ENCODE results near the gene PHKB. TPM values are rescaled to one million over a fixed set of nuclear protein-coding genes. Genes with fewer than 3 reads are reported as not detected.

Gene PHKB
- polyA plus RNA-seq, 3 donors, result 49.8 to 53.1 (median 50.8) TPM

DNA sequence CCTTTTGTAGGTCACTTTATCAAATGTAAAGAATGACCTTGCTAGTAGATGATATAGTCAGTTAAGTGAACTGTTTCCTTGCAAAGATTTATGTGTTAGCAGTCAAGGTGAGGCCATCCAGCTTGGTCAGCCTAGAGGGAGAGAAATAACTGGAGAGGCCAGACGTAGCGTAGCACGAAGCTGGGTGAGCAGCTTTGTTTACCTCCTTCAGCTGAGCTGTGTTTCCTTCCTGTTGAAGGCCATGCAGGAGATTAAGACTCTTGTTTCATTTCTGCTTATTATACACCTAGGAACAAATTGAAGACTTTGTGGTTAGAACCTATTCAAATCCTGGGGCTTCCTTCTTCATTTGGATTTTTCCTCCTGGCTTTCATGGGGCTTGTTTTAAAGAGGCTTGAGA is 267.1 kb downstream of the PHKB start:
- peaks cover 0 to 3% (median 0%) of the 10 kb centered on the region in 7 donors for H3K9me3 Mint-ChIP-seq
- no peak for DNase-seq
- Histone ChIP-seq H3K4me2 (replicated peaks; ENCODE audit: extremely low read depth, low read length, poor library complexity, severe bottlenecking) (no peak overlapping the region), H3K27me3 (ENCODE audit: control insufficient read depth in 2 of 2, insufficient read depth in 2 of 2, low read length in 2 of 2) (no peaks in the 10 kb centered on the region), H3K27ac (ENCODE audit: low read depth in 1 of 2, low read length in 2 of 2) (no peak overlapping the region), H3K36me3 (replicated peaks in 1 of 2; ENCODE audit: control insufficient read depth in 1 of 2, insufficient read depth in 2 of 2, low read length in 2 of 2) (no peaks in the 10 kb centered on the region), H2AFZ (ENCODE audit: insufficient read depth, low read depth, low read length, poor library complexity, severe bottlenecking) (no peak overlapping the region), H3K9me3 (replicated peaks in 1 of 2; ENCODE audit: control insufficient read depth in 1 of 2, insufficient read depth in 1 of 2, low read length in 2 of 2) (no peaks in the 10 kb centered on the region), H4K20me1 (ENCODE audit: insufficient read depth, low read length) (no peaks in the 10 kb centered on the region), H3K4me1 (ENCODE audit: control insufficient read depth in 1 of 2, insufficient read depth in 2 of 2, low read length in 2 of 2) (no peaks in the 10 kb centered on the region), H3K4me3 (replicated peaks in 1 of 3; ENCODE audit: low read depth in 2 of 3, low read length in 3 of 3) (no peak overlapping the region), H3K79me2 (ENCODE audit: insufficient read depth, low read length) (no peaks in the 10 kb centered on the region), H3K9ac (ENCODE audit: insufficient read depth, low read length, poor library complexity, severe bottlenecking) (no peak overlapping the region)
- H3K36me3 Mint-ChIP-seq, result no peaks in the 10 kb centered on the region
- TF ChIP-seq, protein P1, sequence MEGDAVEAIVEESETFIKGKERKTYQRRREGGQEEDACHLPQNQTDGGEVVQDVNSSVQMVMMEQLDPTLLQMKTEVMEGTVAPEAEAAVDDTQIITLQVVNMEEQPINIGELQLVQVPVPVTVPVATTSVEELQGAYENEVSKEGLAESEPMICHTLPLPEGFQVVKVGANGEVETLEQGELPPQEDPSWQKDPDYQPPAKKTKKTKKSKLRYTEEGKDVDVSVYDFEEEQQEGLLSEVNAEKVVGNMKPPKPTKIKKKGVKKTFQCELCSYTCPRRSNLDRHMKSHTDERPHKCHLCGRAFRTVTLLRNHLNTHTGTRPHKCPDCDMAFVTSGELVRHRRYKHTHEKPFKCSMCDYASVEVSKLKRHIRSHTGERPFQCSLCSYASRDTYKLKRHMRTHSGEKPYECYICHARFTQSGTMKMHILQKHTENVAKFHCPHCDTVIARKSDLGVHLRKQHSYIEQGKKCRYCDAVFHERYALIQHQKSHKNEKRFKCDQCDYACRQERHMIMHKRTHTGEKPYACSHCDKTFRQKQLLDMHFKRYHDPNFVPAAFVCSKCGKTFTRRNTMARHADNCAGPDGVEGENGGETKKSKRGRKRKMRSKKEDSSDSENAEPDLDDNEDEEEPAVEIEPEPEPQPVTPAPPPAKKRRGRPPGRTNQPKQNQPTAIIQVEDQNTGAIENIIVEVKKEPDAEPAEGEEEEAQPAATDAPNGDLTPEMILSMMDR (IDR thresholded peaks at IDR 0.05), result no peak
- H3K4me1 Mint-ChIP-seq, result no peaks in the 10 kb centered on the region
- no peak overlapping the region for H3K4me3 Mint-ChIP-seq
- peaks cover 2 to 11% (median 4%) of the 10 kb centered on the region in 3 donors for H3K27me3 Mint-ChIP-seq (ENCODE audit: low read depth in 3 of 3)
- 40% methylated on average over 3 of the region's 3 CpGs for WGBS (ENCODE audit: insufficient coverage)
- intact Hi-C loops (cut with micrococcal nuclease), result no loop called here
- H3K27ac Mint-ChIP-seq, result no peak overlapping the region

DNA sequence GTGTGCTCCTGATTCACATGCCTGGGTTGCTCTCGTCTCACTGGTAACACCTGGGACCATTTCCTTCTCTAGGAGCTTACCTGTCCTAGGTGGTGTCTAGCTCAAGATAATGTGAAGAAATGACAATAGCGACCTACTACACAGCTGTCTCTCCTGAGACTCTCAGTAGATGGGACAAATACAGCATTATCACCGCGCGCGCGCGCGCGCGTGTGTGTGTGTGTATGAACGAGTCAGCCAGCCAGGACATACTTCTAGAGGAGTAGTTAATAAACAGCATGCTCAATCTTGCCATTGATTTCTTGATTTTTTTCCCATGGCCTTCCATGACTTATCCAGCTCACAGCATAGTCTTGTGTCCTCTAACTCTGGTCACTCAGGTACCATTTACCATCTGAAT is 268.6 kb downstream of the PHKB start:
- H3K36me3 Mint-ChIP-seq, result no peaks in the 10 kb centered on the region
- no peak overlapping the region for H3K27ac ChIP-seq (ENCODE audit: low read depth in 1 of 2, low read length in 2 of 2)
- no peaks in the 10 kb centered on the region for H3K9me3 ChIP-seq (replicated peaks in 1 of 2; ENCODE audit: control insufficient read depth in 1 of 2, insufficient read depth in 1 of 2, low read length in 2 of 2)
- H3K4me2 ChIP-seq (replicated peaks; ENCODE audit: extremely low read depth, low read length, poor library complexity, severe bottlenecking), result no peak overlapping the region
- no peak overlapping the region for H2AFZ ChIP-seq (ENCODE audit: insufficient read depth, low read depth, low read length, poor library complexity, severe bottlenecking)
- DNase-seq, result no peak
- H3K4me1 ChIP-seq (ENCODE audit: control insufficient read depth in 1 of 2, insufficient read depth in 2 of 2, low read length in 2 of 2), result no peaks in the 10 kb centered on the region
- TF ChIP-seq, protein P1 (IDR thresholded peaks at IDR 0.05), result no peak
- H3K9ac ChIP-seq (ENCODE audit: insufficient read depth, low read length, poor library complexity, severe bottlenecking), result no peak overlapping the region
- H3K36me3 ChIP-seq (replicated peaks in 1 of 2; ENCODE audit: control insufficient read depth in 1 of 2, insufficient read depth in 2 of 2, low read length in 2 of 2), result no peaks in the 10 kb centered on the region
- no peaks in the 10 kb centered on the region for H4K20me1 ChIP-seq (ENCODE audit: insufficient read depth, low read length)
- no peak overlapping the region for H3K4me3 ChIP-seq (replicated peaks in 1 of 3; ENCODE audit: low read depth in 2 of 3, low read length in 3 of 3)
- H3K9me3 Mint-ChIP-seq, result peaks cover 0 to 3% (median 0%) of the 10 kb centered on the region in 7 donors
- 100% methylated on average over 1 of the region's 12 CpGs for WGBS (ENCODE audit: insufficient coverage)
- H3K4me1 Mint-ChIP-seq, result no peaks in the 10 kb centered on the region
- no peaks in the 10 kb centered on the region for H3K27me3 ChIP-seq (ENCODE audit: control insufficient read depth in 2 of 2, insufficient read depth in 2 of 2, low read length in 2 of 2)
- H3K27ac Mint-ChIP-seq, result no peak overlapping the region
- peaks cover 4% of the 10 kb centered on the region in 3 donors for H3K27me3 Mint-ChIP-seq (ENCODE audit: low read depth in 3 of 3)
- no peaks in the 10 kb centered on the region for H3K79me2 ChIP-seq (ENCODE audit: insufficient read depth, low read length)
- intact Hi-C loops (cut with micrococcal nuclease), result no loop called here
- H3K4me3 Mint-ChIP-seq, result no peak overlapping the region

All from CD14-positive monocyte (primary cell).